GM21737 (cell line): Measurements from ENCODE around the gene FGD5.

Source experiments
- ATAC-seq: cut with Tn5 transposase; IDR thresholded peaks from one replicate; pipeline ENCODE4 v1.9.1; 2021; ENCODE audit warnings: mild to moderate bottlenecking, moderate library complexity; ENCODE audit not compliant: unreplicated experiment

FGD5 gene

GRCh38 chr3:14849638-14850230 lies 31.0 kb downstream of the FGD5 start:
- no peak for ATAC-seq

- ATAC-seq = no peak
Measured at GRCh38 chr3:14852058-14852594, 33.4 kb downstream of the FGD5 start.

- ATAC-seq = no peak
Measured at GRCh38 chr3:14852717-14853116, 34.0 kb downstream of the FGD5 start.

- ATAC-seq = no peak
Measured at GRCh38 chr3:14853271-14853951, 34.6 kb downstream of the FGD5 start.

- no peak for ATAC-seq
Measured at GRCh38 chr3:14857506-14857905, 38.7 kb downstream of the FGD5 start.

- ATAC-seq = no peak
Measured at GRCh38 chr3:14858105-14858504, 39.3 kb downstream of the FGD5 start.

GRCh38 chr3:14859880-14860279 lies 41.1 kb downstream of the FGD5 start:
- ATAC-seq = no peak

- no peak for ATAC-seq
Measured at GRCh38 chr3:14861031-14861430, 42.3 kb downstream of the FGD5 start.

GRCh38 chr3:14861446-14862302 lies 42.9 kb downstream of the FGD5 start:
- no peak for ATAC-seq

- ATAC-seq = no peak
Measured at GRCh38 chr3:14862303-14862660, 43.5 kb downstream of the FGD5 start.

GRCh38 chr3:14862661-14863230 lies 44.0 kb downstream of the FGD5 start:
- no peak for ATAC-seq

GRCh38 chr3:14863333-14864100 lies 44.8 kb downstream of the FGD5 start:
- ATAC-seq = no peak

GRCh38 chr3:14864131-14864530 lies 45.4 kb downstream of the FGD5 start:
- no peak for ATAC-seq

GRCh38 chr3:14866627-14867026 lies 47.9 kb downstream of the FGD5 start:
- ATAC-seq = no peak

- no peak for ATAC-seq
Measured at GRCh38 chr3:14867936-14868570, 49.3 kb downstream of the FGD5 start.

GRCh38 chr3:14869917-14870782 lies 51.4 kb downstream of the FGD5 start:
- ATAC-seq = no peak

- no peak for ATAC-seq
Measured at GRCh38 chr3:14870783-14871060, 52.0 kb downstream of the FGD5 start.

GRCh38 chr3:14871456-14872200 lies 52.9 kb downstream of the FGD5 start:
- ATAC-seq = no peak

- ATAC-seq = no peak
Measured at GRCh38 chr3:14872706-14873105, 53.9 kb downstream of the FGD5 start.
